Forelimb muscle (tissue), 1 donor: ENCODE measurements around the gene VANGL1. TPM values are rescaled to one million over a fixed set of nuclear protein-coding genes. Genes with fewer than 3 reads are reported as not detected.

Source experiments
- DNase-seq: peaks from one replicate; pipeline ENCODE4 v3.0.0-alpha.2; 2013; ENCODE audit warnings: low read depth
- polyA plus RNA-seq: library from polyadenylated mRNA; unstranded; fragments of 120-200 nt; gene quantifications from one replicate; pipeline ENCODE4 v1.2.1, GENCODE V29; 2013; ENCODE audit not compliant: insufficient read length

VANGL1 gene
- polyA plus RNA-seq, 1 donor = 5.9 TPM

DNA sequence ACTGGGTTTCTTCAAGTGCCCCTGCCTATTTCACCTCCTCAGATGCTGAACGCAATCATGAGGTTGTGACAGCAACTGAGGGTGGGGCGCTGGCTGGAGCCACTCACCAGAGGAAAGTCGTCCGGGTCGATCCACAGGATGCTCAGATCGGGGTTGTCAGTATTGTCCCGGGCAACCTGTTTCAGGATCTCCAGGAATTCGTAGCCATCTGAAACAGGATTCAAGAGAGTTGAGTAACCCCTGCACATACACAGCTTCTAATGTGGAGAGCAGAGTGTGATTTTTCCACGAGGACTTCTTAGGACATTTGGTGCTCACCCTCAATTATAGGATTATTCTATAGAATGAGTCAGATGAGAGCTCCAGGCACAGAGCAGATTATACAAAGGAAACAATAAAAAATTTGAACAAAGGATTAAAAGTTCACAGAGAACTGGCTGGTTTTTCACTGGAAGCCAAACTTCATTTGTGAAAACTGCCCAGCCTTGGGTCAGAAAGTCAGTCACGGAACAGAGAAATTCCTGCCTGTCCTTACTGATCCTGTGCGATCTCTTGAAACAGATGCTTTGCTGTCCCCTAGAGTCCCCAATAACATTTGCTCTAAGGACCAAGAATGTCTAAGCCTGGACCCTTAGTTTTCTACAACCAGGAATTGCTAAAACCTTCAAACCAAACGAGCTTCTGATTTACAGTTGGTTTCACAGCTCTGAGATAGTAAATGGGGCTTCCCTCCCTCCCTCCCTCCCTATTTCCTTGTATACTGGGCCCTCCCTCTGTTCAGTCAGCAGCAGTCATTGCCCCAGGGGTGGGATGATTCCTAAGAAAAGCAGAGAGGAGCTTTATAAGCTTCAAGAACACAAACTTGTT lies 63.5 kb downstream of the VANGL1 start:
- DNase-seq = no peak

DNA sequence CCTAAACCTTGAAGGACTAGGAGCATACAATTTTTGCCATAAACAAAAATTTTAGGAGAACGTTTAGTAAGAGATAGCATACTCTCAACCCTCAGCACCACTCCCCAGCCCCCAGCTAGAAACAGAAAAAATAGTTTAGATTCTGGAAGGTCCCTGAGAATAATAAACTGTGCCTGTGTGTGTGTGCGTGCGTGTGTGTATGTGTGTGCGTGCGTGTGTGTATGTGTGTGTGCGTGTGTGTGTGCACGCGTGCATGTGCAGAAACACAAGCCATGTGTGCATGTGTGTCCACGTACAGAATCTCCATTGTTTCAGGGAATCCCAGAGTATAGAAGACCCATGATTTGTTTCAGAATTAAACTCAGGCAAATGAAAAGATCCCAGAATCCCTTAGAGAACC lies 64.2 kb downstream of the VANGL1 start:
- no peak for DNase-seq

DNA sequence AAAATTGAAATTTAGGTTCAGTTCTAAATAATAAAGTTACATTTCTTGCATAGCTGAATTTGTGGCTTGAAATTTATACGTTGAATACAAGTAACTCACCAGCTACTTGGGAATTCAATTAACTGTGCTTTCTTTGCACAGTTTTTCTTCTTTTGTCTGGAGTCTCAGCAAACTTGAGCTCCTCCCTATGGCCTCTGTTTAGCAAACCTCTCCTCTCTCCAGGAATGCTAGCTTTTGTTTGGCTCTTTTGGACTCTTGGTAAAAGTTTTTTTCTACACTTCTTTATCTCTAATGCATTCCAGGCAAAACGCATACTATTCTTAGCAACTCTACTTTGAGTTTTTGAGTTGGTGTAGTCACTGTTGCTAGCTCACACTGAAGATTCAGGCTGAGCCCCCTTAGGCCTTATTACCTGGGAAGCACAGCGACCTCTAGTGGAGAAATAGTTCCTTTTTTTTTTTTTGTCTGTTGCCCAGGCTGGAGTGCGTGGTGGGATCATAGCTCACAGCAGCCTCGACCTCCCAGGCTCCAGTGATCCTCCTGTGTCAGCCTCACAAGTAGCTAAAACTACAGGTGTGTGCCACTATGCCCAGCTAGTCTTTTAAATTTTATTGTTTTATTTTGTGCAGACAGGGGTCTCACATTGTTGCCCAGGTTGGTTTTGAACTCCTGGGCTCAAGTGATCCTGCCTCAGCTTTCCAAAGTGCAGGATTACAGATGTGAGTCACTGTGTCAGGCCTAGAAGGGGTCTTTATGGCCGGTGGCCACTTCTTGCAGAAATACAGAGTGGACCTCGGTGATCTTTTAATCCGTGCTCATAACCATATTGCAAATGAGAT lies 65.0 kb downstream of the VANGL1 start:
- DNase-seq = no peak

DNA sequence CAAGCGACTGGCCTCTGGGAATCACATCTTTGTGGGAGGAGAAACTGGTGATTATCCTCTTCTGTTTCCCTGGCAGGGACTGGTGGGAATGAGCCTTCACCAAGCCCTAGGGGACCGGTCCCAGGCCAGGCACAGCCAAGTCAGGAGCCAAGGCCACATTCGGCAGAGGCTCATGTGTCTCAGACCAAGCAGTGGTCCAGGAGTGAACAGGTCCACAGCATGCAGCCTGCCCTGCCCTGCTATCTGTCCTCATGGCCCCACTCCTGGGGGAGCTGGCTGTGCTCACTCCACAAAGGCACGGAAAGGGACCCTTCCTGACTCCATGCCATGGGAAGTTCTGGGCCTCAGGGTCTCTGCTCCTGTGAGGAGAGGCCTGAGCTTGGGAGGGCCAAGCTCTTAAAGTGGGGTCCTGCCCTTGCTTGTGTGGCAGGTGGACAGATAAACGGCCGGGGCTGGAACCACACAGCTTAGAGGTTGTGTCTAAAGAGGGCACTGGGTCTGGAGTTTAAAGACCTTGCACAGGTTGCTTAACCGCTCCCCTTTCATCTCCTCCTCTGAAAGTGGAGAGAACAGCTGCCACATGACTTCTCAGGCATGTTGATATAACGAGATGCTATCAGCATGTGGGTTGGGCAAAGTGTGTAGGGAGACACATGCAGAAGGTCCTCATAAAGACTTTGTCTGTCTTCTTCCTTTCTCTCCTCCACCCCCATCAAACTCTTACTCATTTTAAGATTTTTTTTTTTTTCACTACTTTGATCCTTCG lies 69.3 kb downstream of the VANGL1 start:
- no peak for DNase-seq

DNA sequence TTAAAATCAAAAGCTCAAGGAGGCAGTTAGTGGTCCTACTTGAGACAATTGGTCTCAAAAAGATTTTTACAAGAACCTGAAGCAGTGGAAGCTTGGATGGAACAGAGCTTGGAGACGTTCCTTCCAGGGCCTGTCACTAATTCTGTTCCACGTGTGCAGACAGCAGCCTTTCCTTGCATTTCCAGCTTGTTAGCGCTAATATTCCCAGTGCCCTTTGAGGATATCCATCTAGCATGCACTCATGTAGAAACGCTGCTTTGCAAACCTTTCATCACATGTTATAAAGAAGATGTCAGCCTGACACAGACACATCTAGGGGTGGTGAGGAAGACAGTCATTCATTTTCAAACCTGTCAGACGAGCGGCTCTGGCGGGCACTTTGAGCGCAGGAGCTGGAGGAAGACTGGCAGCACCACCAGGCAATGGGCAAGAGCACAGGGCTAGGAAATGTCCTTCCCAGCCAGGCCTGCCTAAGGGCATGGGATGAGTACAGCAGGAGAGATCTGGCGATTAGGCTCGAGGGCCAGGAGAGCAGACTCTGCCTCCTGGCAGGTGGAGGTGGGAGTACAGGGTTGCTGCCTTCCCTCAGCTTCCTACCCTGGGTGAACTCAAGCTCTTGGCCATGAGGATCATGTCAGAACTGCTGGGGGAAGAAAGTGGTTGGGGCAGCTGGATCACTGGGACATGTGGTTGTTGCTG lies 71.3 kb downstream of the VANGL1 start:
- no peak for DNase-seq

DNA sequence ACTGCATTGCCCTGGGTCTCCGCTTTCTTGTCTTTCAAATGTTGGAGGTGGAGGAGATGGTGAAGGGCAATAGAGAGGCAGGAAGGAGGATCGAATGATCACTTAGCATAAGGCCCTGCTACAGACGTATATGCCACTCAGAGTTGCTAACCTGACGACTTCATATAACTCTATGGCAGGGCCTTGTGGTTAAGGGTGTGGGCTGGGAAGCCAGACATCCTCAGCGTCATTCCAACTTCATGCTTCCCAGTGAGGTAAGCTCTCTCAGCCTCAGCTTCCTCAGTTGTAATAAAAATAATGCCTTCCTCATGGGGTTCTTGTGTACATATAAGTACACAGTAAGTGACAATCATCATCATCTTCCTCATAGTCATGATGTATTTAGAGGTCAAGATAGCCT lies 72.1 kb downstream of the VANGL1 start:
- DNase-seq = no peak

DNA sequence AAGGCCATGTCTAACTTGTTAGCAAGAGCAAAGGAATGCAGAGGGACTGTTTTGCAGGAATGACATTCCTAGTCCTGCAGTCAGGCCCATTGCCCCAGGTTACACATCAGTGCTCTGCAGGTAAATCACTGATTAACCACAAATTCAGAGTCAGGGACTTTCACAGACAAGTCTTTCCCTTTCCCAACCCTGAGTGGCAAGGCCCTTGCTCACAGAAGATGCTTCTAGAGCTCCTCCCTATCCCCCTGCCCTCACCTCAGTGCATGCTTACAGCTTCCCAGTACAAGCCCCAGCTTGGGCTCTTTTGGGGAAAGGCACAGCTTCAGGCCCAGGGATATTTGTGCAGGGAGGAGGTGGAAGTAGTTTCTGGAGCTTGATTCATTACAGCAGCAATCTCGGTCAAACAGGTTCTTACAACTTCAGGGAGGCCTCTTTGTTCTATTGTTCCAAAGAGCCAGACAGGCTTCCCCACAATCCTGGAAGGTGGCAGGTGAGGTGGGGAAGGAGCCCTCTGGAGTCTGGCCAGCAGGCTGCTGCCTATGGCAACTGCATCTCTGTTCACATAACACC lies 72.9 kb downstream of the VANGL1 start:
- no peak for DNase-seq

DNA sequence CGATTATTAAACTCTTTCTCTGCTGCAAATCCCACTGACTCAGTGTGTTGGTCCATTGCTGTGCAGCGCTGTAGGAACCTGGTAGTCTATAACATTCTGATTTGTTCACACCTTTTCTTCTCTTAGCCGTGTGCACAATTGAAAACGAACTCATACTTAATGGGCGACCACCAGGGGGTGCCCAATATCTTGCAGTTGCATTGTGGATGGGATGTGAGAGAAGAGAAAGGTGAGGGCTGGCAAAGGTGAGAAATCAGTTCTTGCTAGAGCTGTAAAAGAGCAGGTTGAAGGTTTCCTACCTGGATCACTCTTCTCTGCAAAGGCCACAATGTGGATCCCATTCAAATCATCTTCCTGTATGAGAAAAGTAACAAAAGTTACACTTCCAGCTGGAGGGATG lies 75.8 kb downstream of the VANGL1 start:
- no peak for DNase-seq

DNA sequence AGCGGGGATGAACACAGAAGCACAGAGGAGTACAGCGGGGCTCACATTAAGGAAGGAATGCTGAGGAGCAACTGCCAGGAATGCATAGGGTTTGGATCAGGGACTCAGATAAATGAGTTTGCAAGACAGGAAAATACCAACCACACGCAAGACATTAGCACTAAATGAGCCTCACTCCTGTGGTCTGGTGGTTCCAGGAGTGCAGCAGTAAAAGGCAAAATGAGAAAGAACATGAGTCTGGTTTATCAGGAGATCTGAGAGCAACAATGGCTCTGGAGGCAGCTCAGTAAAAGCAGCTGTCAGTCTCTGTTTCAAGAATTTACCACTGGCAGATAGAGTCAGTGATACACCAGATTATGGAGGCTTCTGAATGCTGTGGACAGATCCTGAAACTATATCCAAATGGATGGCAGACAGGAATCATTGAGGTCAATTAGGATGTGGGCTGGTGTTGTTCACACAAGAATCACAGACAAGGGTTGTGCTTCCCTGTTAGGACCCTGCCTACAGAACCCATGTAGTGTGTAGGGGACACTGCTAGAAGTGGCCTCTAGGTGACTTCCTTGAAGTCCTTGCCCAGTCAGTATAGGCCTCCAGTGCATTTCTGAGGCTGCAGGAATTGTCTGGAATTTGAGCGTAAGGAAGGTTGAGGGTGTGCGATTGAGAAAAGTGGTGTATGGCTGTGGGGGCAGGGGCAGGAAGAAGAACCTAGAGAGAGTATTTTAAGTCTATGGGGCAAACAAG lies 76.4 kb downstream of the VANGL1 start:
- no peak for DNase-seq

DNA sequence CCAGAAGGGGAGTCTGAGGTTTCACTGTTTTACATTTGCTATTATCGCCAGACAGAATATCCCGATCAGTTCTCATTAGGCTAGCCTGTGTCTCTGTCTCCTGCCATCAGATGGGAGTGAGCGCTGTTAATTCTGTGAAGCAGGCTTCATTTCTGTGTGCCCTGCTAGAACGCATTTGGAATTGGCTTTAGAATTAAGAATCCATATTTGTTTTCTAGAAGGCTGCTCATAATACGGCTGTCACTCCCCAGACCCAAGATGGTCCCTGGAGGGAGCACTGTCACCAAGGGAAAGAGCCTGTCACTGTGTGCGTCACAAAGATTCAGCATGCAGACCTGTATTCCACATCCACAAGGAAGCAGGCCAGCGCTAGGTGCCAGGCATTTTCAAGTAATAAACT lies 77.5 kb downstream of the VANGL1 start:
- DNase-seq = no peak

DNA sequence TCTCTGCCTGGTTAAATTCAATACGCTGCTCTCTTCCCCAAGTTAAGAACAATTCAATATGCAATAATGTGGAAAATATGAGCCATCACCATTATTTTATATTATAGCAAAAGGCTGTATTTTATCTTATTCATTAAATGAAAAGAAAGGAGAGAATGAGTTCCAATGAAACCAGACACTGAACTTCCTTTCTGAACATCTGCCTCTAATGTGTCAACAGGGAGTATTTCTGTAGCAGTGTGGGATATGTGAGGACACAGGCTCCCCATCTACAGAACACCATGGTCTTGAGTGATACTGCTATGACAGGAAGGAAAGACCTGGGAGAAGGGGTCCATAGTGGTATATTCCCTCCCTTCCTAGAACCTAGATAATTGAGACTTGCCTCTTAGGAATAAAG lies 80.5 kb downstream of the VANGL1 start:
- no peak for DNase-seq

DNA sequence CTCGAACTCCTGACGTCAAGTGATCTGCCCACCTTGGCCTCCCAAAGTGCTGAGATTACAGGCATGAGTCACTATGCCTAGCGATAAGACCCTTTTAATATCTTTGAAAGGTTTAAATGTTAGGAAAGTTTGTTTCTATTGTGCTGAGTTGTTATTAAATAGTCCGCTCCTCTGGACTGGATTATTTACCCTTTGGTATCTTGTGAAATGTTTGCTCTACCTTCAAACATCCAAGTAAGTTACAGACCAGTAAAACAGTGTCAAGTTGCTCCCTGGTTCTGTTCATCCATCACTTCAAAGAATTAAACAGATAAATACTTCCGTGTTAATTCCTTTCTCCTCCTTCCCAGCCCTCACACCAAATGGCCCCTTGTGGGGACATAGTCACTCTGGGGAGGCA lies 82.0 kb downstream of the VANGL1 start:
- no peak for DNase-seq

DNA sequence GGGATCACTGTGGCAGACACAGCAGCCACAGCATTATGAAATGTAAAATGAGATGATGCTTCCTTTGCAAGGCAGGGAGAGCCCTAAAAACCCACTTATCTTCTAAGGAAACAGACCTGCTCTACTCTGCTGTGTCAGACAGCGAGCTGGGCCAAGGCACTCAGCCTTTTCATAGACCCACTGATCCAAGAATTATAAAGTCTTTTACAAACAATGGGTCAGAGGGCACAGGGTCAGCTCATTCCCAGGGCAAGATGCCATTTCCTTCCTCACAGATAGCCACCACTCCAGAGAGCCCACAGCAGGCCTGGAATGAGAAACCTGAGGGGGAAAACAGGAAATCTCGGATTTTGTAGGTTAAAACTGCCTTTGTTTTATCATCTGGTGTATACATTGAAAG lies 83.8 kb downstream of the VANGL1 start:
- no peak for DNase-seq

DNA sequence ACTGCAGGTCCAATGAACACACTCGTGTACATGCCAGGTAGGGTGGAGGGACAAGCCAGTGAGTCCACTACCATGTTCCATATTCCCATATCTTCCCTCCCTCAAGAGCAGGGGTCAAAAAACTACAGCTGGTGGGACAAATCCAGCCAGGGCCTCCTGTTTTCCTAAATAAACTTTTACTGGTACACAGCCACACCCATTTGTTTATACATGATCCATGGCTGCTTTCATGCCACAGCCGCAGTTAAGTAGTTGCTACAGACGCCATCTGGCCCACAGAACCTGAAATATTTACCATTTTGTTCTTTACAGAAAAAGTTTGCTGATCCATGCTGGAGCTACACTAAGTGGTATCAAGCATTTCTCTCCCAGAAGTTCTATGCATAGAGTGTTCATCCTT lies 84.4 kb downstream of the VANGL1 start:
- no peak for DNase-seq

DNA sequence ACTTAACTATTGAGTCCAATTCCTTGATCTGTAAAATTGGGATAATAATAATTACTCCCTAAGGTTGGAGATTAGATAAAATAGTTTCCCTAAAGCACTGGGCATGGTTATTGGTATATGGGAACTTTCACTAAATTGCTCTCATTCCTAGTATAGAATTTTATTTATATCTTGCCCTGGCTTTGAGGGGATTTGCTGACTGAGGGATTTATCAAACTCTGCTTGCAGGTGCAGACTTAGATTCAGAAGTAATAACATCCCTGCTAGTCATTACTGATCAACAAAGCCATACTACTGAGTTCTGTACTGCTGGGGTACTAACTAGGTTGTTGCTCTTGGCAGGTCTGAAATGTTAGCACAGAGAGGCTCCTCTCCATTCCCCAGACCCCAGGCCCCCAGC lies 84.8 kb downstream of the VANGL1 start:
- no peak for DNase-seq

DNA sequence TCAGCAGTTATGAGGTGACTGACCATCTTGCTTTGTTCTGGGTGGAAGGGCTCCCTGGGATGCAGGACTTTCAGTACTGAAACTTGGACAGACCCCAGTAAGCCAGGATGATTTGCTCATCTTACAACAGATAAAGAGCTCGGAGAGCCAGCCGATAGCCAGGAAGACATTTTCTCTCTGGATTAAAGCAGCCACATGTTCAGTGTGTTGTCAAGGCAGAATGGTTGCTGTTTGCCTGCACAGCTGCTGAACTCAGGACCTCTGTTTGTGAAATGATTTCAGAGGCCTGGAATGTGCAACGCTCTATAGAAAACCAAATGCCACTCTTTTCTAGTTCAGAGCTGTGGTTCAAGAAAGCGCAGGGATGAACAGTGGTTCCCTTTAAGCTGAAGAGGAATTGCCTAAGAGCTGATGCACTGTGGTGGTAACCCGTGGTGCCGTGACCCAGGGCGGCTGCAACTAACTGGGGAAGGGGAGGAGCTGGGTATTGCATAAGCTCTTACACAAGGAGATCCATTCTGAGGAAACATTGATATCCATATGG lies 86.0 kb downstream of the VANGL1 start:
- no peak for DNase-seq

DNA sequence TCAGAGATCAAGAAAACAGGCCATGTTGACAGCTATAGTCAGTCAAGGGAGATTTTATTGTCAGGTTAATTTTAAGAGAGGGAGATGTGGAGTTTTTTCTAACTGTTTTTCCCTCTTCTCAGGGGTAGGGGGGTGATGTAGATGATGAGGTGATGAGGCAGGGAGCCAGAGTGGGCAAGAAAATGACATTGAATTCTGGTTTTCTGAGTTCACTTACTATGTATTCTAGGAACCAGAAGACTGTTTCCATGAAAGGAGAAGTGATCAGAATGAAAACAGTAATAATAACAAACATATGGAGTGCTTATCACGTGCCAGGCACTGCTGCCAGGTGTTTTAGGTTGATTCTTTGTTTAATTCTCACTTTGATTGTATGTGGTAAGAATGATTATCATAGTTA lies 86.6 kb downstream of the VANGL1 start:
- no peak for DNase-seq

DNA sequence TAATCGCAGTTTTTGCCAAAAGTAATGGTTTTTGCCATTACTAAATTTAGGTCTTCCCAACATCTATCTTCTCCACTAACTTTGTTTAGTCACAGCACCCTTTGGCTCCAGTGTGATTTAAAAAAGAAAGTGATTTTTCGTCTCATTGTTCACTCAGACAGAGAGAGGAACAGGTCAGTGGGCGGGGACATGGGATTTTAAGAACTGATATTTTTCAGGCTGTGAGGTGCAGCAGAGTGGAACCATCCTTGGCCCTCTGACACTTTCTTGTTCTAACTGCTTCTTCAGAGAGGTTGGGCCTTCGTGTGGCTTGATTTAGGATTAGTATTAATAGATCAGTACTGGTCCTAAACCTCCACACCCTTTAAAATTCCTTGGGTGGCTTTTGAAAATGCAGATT lies 88.0 kb downstream of the VANGL1 start:
- no peak for DNase-seq

DNA sequence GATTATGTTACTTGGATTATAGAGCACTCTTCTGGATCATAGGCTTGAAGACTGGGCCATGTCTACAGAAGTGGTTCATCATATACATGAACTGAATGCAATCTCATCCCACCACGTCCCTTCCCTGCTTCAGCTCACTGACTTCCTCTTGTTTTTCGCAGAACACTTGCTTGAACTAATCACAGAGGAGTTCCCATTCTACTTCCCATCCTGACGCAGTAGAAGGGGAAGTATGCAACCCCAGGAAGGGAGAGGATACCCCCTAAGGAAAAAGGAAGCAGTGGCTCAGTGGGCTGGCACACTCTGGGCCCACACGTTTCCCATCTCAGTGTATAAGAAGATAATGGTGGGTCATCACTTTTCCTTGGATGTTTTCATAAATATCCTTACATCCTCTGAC lies 90.5 kb downstream of the VANGL1 start:
- no peak for DNase-seq

DNA sequence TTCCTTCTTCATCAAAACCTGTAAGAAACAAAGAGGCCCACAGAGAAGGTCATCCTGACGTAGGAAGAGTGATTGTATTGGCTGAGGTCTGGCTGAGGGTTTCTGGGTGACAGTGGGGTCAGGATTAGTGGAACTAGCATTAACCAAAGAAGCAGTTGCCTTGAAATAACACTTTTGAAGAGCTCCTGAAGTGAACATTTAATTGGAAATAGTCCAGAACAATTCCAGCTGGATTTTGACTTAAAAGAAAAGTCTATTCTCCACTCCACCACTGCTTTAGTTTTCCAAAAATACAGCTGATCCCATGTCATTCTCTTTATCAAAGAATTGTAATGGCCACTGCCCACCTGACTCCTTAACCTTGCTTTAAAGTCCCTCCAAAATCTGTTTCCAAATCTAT lies 99.0 kb downstream of the VANGL1 start:
- no peak for DNase-seq
